GM23338 (cell line): Measurements from ENCODE around the gene NRAS. TPM values are rescaled to one million over a fixed set of nuclear protein-coding genes. Genes with fewer than 3 reads are reported as not detected.

Experiments used
- ATAC-seq: fragments of 200-7000 bp; cut with Tn5 transposase; 3 replicates; pipeline ENCODE4 v1.9.1; 2020
- DNase-seq: peaks from one replicate; pipeline ENCODE4 v3.0.0-alpha.2; 2015; ENCODE audit warnings: low spot score
- H2AFZ ChIP-seq: fragments of 200-600 bp; sonication (generic); 2 replicates; pipeline ENCODE4 v1.8.0; 2016; ENCODE audit warnings: antibody characterized with exemption, mild to moderate bottlenecking, moderate library complexity
- H3F3A ChIP-seq: fragments of 200-600 bp; sonication (generic); replicated peaks from 2 replicates; pipeline ENCODE4 v1.8.0; 2017; ENCODE audit warnings: antibody characterized with exemption, mixed run types, low read depth
- H3K27ac ChIP-seq: fragments of 200-600 bp; sonication (generic); 2 replicates; pipeline ENCODE4 v1.6.1; 2016; ENCODE audit warnings: low read depth
- H3K27me3 ChIP-seq: fragments of 200-600 bp; sonication (generic); 2 replicates; pipeline ENCODE4 v1.8.0; 2016; ENCODE audit warnings: mild to moderate bottlenecking, mixed run types, moderate library complexity; ENCODE audit not compliant: insufficient read depth
- H3K36me3 ChIP-seq: fragments of 200-600 bp; sonication (generic); 2 replicates; pipeline ENCODE4 v1.8.0; 2016; ENCODE audit warnings: mild to moderate bottlenecking; ENCODE audit not compliant: insufficient read depth
- H3K4me1 ChIP-seq: fragments of 200-600 bp; sonication (generic); 2 replicates; pipeline ENCODE4 v1.8.0; 2016; ENCODE audit warnings: mild to moderate bottlenecking, moderate library complexity; ENCODE audit not compliant: insufficient read depth
- H3K4me2 ChIP-seq: fragments of 200-600 bp; sonication (generic); 2 replicates; pipeline ENCODE4 v1.7.1; 2017; ENCODE audit warnings: mixed run types
- H3K4me3 ChIP-seq: fragments of 200-600 bp; sonication (generic); 2 replicates; pipeline ENCODE4 v1.6.1; 2016; ENCODE audit warnings: mixed run types
- H3K79me2 ChIP-seq: fragments of 200-600 bp; sonication (generic); replicated peaks from 2 replicates; pipeline ENCODE4 v1.8.0; 2017; ENCODE audit warnings: mild to moderate bottlenecking; ENCODE audit not compliant: insufficient read depth
- H3K9me2 ChIP-seq: fragments of 200-600 bp; sonication (generic); 2 replicates; pipeline ENCODE4 v1.8.0; 2017; ENCODE audit not compliant: insufficient read depth
- H4K20me1 ChIP-seq: fragments of 200-600 bp; sonication (generic); replicated peaks from 2 replicates; pipeline ENCODE4 v1.8.0; 2017; ENCODE audit warnings: mild to moderate bottlenecking; ENCODE audit not compliant: insufficient read depth
- H3K27ac Mint-ChIP-seq: 2 replicates; pipeline ENCODE4 v1.8.0; 2020; ENCODE audit warnings: inconsistent platforms, mild to moderate bottlenecking, moderate library complexity, mixed read lengths
- H3K27me3 Mint-ChIP-seq: 3 replicates; pipeline ENCODE4 v1.8.0; 2022; ENCODE audit warnings: low read depth, mild to moderate bottlenecking, moderate library complexity, mixed read lengths, inconsistent platforms; ENCODE audit not compliant: insufficient read depth, poor library complexity
- H3K36me3 Mint-ChIP-seq: 3 replicates; pipeline ENCODE4 v1.8.0; 2021; ENCODE audit warnings: low read depth, mild to moderate bottlenecking, inconsistent platforms, moderate library complexity, mixed read lengths
- H3K4me1 Mint-ChIP-seq: 3 replicates; pipeline ENCODE4 v1.8.0; 2020; ENCODE audit warnings: mild to moderate bottlenecking, inconsistent platforms, mixed read lengths
- H3K4me3 Mint-ChIP-seq: 3 replicates; pipeline ENCODE4 v1.8.0; 2021; ENCODE audit warnings: moderate library complexity, mild to moderate bottlenecking, inconsistent platforms, mixed read lengths
- H3K9me3 Mint-ChIP-seq: 3 replicates; pipeline ENCODE4 v1.8.0; 2020; ENCODE audit warnings: moderate library complexity, mild to moderate bottlenecking, inconsistent platforms, mixed read lengths
- CREB1 ChIP-seq: fragments of 250-450 bp; sonication (Bioruptor Pico); IDR thresholded peaks from 2 replicates; pipeline ENCODE4 v1.5.0; 2020; ENCODE audit warnings: low read depth, mild to moderate bottlenecking, moderate library complexity
- CTCF ChIP-seq, 2 experiments: fragments of 200-600 bp in 1 of 2; sonication (generic) in 1 of 2; conservative IDR thresholded peaks; 2 replicates each; pipeline versions ENCODE4 v1.5.1 to v1.6.1; 2016 to 2017; ENCODE audit warnings: antibody characterized with exemption in 2 of 2, low read depth in 2 of 2, mild to moderate bottlenecking in 2 of 2, moderate library complexity in 1 of 2
- POLR2AphosphoS5 ChIP-seq: IDR thresholded peaks from 2 replicates; pipeline ENCODE4 v1.6.1; 2016; ENCODE audit warnings: antibody characterized with exemption, low read depth
- ZNF114 ChIP-seq: fragments of 250-450 bp; sonication (Bioruptor Pico); IDR thresholded peaks from 2 replicates; pipeline ENCODE4 v1.5.0; 2020; ENCODE audit warnings: mild to moderate bottlenecking, moderate library complexity
- polyA plus RNA-seq: library from polyadenylated mRNA; unstranded; fragments of >200 nt; fragmentation: Nextera tagmentation; extraction: Ambion mirVana; gene quantifications from 2 replicates; pipeline ENCODE4 v1.2.1, GENCODE V29; 2016
- total RNA-seq: library from RNA; depleted of rRNA; stranded (reverse); fragments of >200 nt; shearing (Covaris generic); gene quantifications from 2 replicates; pipeline ENCODE4 v1.2.3, GENCODE V29; 2014
- TF ChIP-seq, protein P1 (sequence below): fragments of 250-450 bp; sonication (Bioruptor Pico); IDR thresholded peaks from 2 replicates; pipeline ENCODE4 v1.5.0; 2020; ENCODE audit warnings: mild to moderate bottlenecking, moderate library complexity
- TF ChIP-seq, protein P2 (sequence below): IDR thresholded peaks from 2 replicates; pipeline ENCODE4 v1.6.1; 2016; ENCODE audit warnings: antibody characterized with exemption

The NRAS gene
- total and polyA plus RNA-seq, 2 experiments from 2014 or later: 22.3 to 83.2 TPM

DNA sequence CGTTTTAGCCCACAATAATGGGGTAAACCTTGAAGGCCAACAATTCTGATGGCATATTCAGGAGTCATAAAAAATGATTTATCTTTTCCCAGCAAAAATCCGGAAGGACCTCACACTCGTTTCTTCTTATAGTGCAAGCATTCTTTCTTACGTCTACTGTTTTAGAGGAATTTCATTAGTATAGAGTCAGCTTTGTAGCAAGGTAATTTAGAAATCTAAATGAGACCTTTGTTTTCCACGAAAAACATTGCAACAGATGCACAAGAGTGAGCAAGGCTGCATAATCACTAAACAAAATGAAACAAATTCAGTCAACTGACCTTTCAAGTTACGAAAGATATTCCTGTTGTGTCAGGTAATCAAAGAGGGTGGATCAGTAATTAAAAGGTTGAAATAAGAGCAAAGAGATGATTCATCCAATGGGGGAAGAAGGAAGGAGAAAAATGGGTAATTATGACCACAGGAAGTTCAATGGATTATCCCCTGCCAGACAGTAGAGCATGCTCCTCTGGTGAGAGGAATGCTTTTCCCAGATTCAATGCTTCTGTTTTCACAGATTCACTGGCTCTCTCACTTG is 41.8 kb upstream of the NRAS start (continued):
- TF ChIP-seq, protein P1, sequence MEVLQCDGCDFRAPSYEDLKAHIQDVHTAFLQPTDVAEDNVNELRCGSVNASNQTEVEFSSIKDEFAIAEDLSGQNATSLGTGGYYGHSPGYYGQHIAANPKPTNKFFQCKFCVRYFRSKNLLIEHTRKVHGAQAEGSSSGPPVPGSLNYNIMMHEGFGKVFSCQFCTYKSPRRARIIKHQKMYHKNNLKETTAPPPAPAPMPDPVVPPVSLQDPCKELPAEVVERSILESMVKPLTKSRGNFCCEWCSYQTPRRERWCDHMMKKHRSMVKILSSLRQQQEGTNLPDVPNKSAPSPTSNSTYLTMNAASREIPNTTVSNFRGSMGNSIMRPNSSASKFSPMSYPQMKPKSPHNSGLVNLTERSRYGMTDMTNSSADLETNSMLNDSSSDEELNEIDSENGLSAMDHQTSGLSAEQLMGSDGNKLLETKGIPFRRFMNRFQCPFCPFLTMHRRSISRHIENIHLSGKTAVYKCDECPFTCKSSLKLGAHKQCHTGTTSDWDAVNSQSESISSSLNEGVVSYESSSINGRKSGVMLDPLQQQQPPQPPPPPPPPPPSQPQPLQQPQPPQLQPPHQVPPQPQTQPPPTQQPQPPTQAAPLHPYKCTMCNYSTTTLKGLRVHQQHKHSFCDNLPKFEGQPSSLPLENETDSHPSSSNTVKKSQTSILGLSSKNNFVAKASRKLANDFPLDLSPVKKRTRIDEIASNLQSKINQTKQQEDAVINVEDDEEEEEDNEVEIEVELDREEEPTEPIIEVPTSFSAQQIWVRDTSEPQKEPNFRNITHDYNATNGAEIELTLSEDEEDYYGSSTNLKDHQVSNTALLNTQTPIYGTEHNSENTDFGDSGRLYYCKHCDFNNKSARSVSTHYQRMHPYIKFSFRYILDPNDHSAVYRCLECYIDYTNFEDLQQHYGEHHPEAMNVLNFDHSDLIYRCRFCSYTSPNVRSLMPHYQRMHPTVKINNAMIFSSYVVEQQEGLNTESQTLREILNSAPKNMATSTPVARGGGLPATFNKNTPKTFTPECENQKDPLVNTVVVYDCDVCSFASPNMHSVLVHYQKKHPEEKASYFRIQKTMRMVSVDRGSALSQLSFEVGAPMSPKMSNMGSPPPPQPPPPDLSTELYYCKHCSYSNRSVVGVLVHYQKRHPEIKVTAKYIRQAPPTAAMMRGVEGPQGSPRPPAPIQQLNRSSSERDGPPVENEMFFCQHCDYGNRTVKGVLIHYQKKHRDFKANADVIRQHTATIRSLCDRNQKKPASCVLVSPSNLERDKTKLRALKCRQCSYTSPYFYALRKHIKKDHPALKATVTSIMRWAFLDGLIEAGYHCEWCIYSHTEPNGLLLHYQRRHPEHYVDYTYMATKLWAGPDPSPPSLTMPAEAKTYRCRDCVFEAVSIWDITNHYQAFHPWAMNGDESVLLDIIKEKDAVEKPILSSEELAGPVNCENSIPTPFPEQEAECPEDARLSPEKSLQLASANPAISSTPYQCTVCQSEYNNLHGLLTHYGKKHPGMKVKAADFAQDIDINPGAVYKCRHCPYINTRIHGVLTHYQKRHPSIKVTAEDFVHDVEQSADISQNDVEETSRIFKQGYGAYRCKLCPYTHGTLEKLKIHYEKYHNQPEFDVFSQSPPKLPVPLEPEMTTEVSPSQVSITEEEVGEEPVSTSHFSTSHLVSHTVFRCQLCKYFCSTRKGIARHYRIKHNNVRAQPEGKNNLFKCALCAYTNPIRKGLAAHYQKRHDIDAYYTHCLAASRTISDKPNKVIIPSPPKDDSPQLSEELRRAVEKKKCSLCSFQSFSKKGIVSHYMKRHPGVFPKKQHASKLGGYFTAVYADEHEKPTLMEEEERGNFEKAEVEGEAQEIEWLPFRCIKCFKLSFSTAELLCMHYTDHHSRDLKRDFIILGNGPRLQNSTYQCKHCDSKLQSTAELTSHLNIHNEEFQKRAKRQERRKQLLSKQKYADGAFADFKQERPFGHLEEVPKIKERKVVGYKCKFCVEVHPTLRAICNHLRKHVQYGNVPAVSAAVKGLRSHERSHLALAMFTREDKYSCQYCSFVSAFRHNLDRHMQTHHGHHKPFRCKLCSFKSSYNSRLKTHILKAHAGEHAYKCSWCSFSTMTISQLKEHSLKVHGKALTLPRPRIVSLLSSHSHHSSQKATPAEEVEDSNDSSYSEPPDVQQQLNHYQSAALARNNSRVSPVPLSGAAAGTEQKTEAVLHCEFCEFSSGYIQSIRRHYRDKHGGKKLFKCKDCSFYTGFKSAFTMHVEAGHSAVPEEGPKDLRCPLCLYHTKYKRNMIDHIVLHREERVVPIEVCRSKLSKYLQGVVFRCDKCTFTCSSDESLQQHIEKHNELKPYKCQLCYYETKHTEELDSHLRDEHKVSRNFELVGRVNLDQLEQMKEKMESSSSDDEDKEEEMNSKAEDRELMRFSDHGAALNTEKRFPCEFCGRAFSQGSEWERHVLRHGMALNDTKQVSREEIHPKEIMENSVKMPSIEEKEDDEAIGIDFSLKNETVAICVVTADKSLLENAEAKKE (CRISPR knock-in tag): no peak
- no peak for TF ChIP-seq ZNF114 (CRISPR knock-in tag)

- H3K27me3 ChIP-seq: no peaks in the 10 kb centered on the region
- H3K36me3 ChIP-seq: 0 out of 2 replicates have a peak, but pooled peaks cover 4% of the 10 kb centered on the region
- peaks cover 46% of the 10 kb centered on the region for H3K79me2 ChIP-seq
- DNase-seq (peak; percentile 99), ATAC-seq (peak; percentile 90)
- Mint-ChIP-seq H3K4me3 (peak within 1 kb of the TSS; percentile 96), H3K36me3 (peaks cover 26% of the 10 kb centered on the region), H3K27me3 (peaks cover 9% of the 10 kb centered on the region), H3K27ac (peak within 1 kb of the TSS; percentile 100), H3K9me3 (no peaks in the 10 kb centered on the region), H3K4me1 (peaks cover 42% of the 10 kb centered on the region)
- H3K27ac ChIP-seq: peak within 1 kb of the TSS; percentile 99
- H3K4me1 ChIP-seq: peaks cover 35% of the 10 kb centered on the region
- peak within 1 kb of the TSS; percentile 81 for H3K4me2 ChIP-seq
- H3K4me3 ChIP-seq: peak within 1 kb of the TSS; percentile 72
- H3K9me2 ChIP-seq: no peaks in the 10 kb centered on the region; the same call in 1 of the 2 replicates
- peak within 1 kb of the TSS; percentile 39; the same call in 1 of the 2 replicates for H2AFZ ChIP-seq
- no peaks in the 10 kb centered on the region for H3F3A ChIP-seq
- TF ChIP-seq POLR2AphosphoS5: peak; percentile 85
- TF ChIP-seq, protein P2, sequence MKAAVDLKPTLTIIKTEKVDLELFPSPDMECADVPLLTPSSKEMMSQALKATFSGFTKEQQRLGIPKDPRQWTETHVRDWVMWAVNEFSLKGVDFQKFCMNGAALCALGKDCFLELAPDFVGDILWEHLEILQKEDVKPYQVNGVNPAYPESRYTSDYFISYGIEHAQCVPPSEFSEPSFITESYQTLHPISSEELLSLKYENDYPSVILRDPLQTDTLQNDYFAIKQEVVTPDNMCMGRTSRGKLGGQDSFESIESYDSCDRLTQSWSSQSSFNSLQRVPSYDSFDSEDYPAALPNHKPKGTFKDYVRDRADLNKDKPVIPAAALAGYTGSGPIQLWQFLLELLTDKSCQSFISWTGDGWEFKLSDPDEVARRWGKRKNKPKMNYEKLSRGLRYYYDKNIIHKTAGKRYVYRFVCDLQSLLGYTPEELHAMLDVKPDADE: peak; percentile 96
- peak; percentile 55 to 69 for TF ChIP-seq CTCF (conservative IDR thresholded peaks at IDR 0.05; ENCODE audit: low read depth in 2 of 2)
- peak; percentile 69 for TF ChIP-seq CREB1 (CRISPR knock-in tag)
- TF ChIP-seq ZNF114 (CRISPR knock-in tag): no peak
- H4K20me1 ChIP-seq: peaks cover 34% of the 10 kb centered on the region
Observed at GRCh38 chr1:114757455-114758255, 41.1 kb upstream of the NRAS start, which contains the start of gene CSDE1. Gene CSDE1 (minus strand): TSS chr1:114757984. CDS start chr1:114739890, 18,094 bp downstream.
